Measurements from ENCODE around the gene ARHGAP24. TPM values are rescaled to one million over a fixed set of nuclear protein-coding genes. Genes with fewer than 3 reads are reported as not detected.

Gene ARHGAP24
- polyA plus RNA-seq, 1 of the 3 experiments (the other 2 are of a cell fraction): 1.4 TPM

- H3K9me2 ChIP-seq: no peaks in the 10 kb centered on the region
- no peaks in the 10 kb centered on the region for H3F3A ChIP-seq (replicated peaks; ENCODE audit: insufficient read depth)
- 33% methylated on average over 1 of the region's 1 CpG for WGBS (ENCODE audit: low lambda C conversion rate)
Measured at GRCh38 chr4:85805891-85806290, 330.9 kb downstream of the ARHGAP24 start.

More at GRCh38 chr4:85805891-85806290, 330.9 kb downstream of the ARHGAP24 start:
- Histone ChIP-seq H3K27me3 (ENCODE audit: insufficient read depth) (no peaks in the 10 kb centered on the region), H3K4me1 (ENCODE audit: control insufficient read depth in 1 of 2, insufficient read depth in 2 of 2, low read depth in 1 of 2, low read length in 1 of 2) (no peaks in the 10 kb centered on the region), H2AFZ (ENCODE audit: low read depth) (no peak overlapping the region), H3K27ac (ENCODE audit: low read depth in 2 of 2, low read length in 1 of 2) (no peak overlapping the region), H3K4me2 (no peak overlapping the region), H3K9ac (no peak overlapping the region), H3K9me3 (no peaks in the 10 kb centered on the region), H3K4me3 (ENCODE audit: low read depth in 2 of 2, low read length in 1 of 2) (no peak overlapping the region), H3K79me2 (ENCODE audit: insufficient read depth) (no peaks in the 10 kb centered on the region; the same call in 1 of the 2 replicates), H4K20me1 (ENCODE audit: insufficient read depth) (no peaks in the 10 kb centered on the region), H3K36me3 (replicated peaks in 1 of 2; ENCODE audit: control insufficient read depth in 1 of 2, insufficient read depth in 2 of 2, low read length in 1 of 2) (no peaks in the 10 kb centered on the region)
- CTCF ChIA-PET: interaction anchor here (1.2 to 3.4 kb wide), 2 partner anchors 9 to 163 kb away, joined by 4 to 28 read pairs; no protein-coding TSS in a partner anchor
- DNase-seq: no peak
- no peak for TF ChIP-seq IRF3 (IDR thresholded peaks at IDR 0.05; ENCODE audit: low read depth, low read length)
- no peak for TF ChIP-seq SIN3A (IDR thresholded peaks at IDR 0.05; ENCODE audit: borderline replicate concordance, low read depth, low read length)
- TF ChIP-seq TEAD4 (IDR thresholded peaks at IDR 0.05; ENCODE audit: borderline replicate concordance, insufficient read depth): no peak
- TF ChIP-seq PBX3 (IDR thresholded peaks at IDR 0.05): no peak
- no peak for TF ChIP-seq MEF2A (IDR thresholded peaks at IDR 0.05; ENCODE audit: borderline replicate concordance, low read depth)
- TF ChIP-seq NRF1 (IDR thresholded peaks at IDR 0.05; ENCODE audit: low read depth, low read length): no peak
- TF ChIP-seq, protein P1, sequence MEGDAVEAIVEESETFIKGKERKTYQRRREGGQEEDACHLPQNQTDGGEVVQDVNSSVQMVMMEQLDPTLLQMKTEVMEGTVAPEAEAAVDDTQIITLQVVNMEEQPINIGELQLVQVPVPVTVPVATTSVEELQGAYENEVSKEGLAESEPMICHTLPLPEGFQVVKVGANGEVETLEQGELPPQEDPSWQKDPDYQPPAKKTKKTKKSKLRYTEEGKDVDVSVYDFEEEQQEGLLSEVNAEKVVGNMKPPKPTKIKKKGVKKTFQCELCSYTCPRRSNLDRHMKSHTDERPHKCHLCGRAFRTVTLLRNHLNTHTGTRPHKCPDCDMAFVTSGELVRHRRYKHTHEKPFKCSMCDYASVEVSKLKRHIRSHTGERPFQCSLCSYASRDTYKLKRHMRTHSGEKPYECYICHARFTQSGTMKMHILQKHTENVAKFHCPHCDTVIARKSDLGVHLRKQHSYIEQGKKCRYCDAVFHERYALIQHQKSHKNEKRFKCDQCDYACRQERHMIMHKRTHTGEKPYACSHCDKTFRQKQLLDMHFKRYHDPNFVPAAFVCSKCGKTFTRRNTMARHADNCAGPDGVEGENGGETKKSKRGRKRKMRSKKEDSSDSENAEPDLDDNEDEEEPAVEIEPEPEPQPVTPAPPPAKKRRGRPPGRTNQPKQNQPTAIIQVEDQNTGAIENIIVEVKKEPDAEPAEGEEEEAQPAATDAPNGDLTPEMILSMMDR (IDR thresholded peaks at IDR 0.05): no peak
- no peak for TF ChIP-seq GABPA (IDR thresholded peaks at IDR 0.05; ENCODE audit: low read depth)
- TF ChIP-seq CHD2 (IDR thresholded peaks at IDR 0.05; ENCODE audit: low read length, partially characterized antibody): no peak
- no peak for TF ChIP-seq NFIC (IDR thresholded peaks at IDR 0.05; ENCODE audit: borderline replicate concordance)
- no peak for TF ChIP-seq SMC3 (IDR thresholded peaks at IDR 0.05; ENCODE audit: low read depth, low read length)
- no peak for TF ChIP-seq JUND (IDR thresholded peaks at IDR 0.05)
- TF ChIP-seq, protein P2, sequence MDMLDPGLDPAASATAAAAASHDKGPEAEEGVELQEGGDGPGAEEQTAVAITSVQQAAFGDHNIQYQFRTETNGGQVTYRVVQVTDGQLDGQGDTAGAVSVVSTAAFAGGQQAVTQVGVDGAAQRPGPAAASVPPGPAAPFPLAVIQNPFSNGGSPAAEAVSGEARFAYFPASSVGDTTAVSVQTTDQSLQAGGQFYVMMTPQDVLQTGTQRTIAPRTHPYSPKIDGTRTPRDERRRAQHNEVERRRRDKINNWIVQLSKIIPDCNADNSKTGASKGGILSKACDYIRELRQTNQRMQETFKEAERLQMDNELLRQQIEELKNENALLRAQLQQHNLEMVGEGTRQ (IDR thresholded peaks at IDR 0.05; ENCODE audit: borderline replicate concordance, low read depth, low read length): no peak
- no peak for TF ChIP-seq FOSL2 (IDR thresholded peaks at IDR 0.05; ENCODE audit: borderline replicate concordance, low read depth)
- no peak for TF ChIP-seq ELF1 (IDR thresholded peaks at IDR 0.05)
- no peak for TF ChIP-seq REST (IDR thresholded peaks at IDR 0.05; ENCODE audit: low read depth, low read length)
- no peak for TF ChIP-seq POLR2AphosphoS5 (IDR thresholded peaks at IDR 0.05; ENCODE audit: low read depth, low read length)
- POLR2A ChIA-PET: no interaction called here

Data from SK-N-SH (cell line).